H1 (cell line): ENCODE data around the gene OMA1. TPM values are rescaled to one million over a fixed set of nuclear protein-coding genes. Genes with fewer than 3 reads are reported as not detected.

ENCODE experiments used
- CTCF ChIA-PET: fragments of 300-600 bp; sonication (Branson Sonifier 250); formaldehyde crosslinking; loops from one replicate; lab custom pipeline; 2021; ENCODE audit not compliant: partially characterized antibody; lab: Charles Lee
- POLR2A ChIA-PET: fragments of 300-600 bp; sonication (Branson Sonifier 250); formaldehyde crosslinking; loops from one replicate; lab custom pipeline; 2021; ENCODE audit warnings: inconsistent platforms; ENCODE audit not compliant: partially characterized antibody; lab: Charles Lee
- DNase-seq, 2 experiments: peaks; one replicate each; pipeline versions ENCODE4 v3.0.0 to v3.0.0-alpha.2; 2010 to 2022; ENCODE audit warnings: low spot score in 2 of 2, low read depth in 1 of 2, mixed read lengths in 1 of 2
- FAIRE-seq: peaks from 2 replicates; lab custom pipeline; 2011; peaks lifted over from hg19 to GRCh38; lab: Jason Lieb, UNC
- H2AFZ ChIP-seq: 2 replicates; pipeline ENCODE4 v1.8.1; 2012; ENCODE audit warnings: low read length, inconsistent platforms
- H2AK5ac ChIP-seq: 2 replicates; pipeline ENCODE4 v1.6.1; 2013; ENCODE audit warnings: low read depth, low read length
- H2BK120ac ChIP-seq: replicated peaks from 2 replicates; pipeline ENCODE3; 2013; ENCODE audit warnings: low read depth, low read length, inconsistent platforms
- H2BK12ac ChIP-seq: 2 replicates; pipeline ENCODE4 v1.6.1; 2013; ENCODE audit warnings: low read depth, low read length
- H2BK15ac ChIP-seq: 2 replicates; pipeline ENCODE4 v1.6.1; 2013; ENCODE audit warnings: low read length
- H2BK20ac ChIP-seq: 2 replicates; pipeline ENCODE4 v1.6.1; 2013; ENCODE audit warnings: low read length
- H2BK5ac ChIP-seq: 2 replicates; pipeline ENCODE4 v1.6.1; 2013; ENCODE audit warnings: low read depth, low read length
- H3K14ac ChIP-seq: 2 replicates; pipeline ENCODE4 v1.6.1; 2013; ENCODE audit warnings: inconsistent platforms; ENCODE audit not compliant: insufficient read length
- H3K18ac ChIP-seq: 2 replicates; pipeline ENCODE4 v1.6.1; 2013; ENCODE audit warnings: low read length; ENCODE audit errors: extremely low read depth
- H3K23ac ChIP-seq: 2 replicates; pipeline ENCODE4 v1.6.1; 2013; ENCODE audit warnings: inconsistent platforms; ENCODE audit not compliant: insufficient read length
- H3K23me2 ChIP-seq: 2 replicates; pipeline ENCODE4 v1.6.1; 2013; ENCODE audit warnings: low read depth, low read length
- H3K27ac ChIP-seq: 2 replicates; pipeline ENCODE4 v1.6.1; 2011; ENCODE audit warnings: low read depth, low read length, inconsistent platforms
- H3K27me3 ChIP-seq, 4 experiments: replicated peaks in 1 of 4; 1 replicate in 1 of 4; 2 replicates in 3 of 4; pipeline versions ENCODE4 v1.6.1 to v1.8.1; 2011 to 2013; ENCODE audit warnings: low read length in 3 of 4, mild to moderate bottlenecking in 3 of 4, inconsistent platforms in 2 of 4, mixed read lengths in 2 of 4, moderate library complexity in 1 of 4; ENCODE audit not compliant: control insufficient read depth in 3 of 4, insufficient read depth in 3 of 4; ENCODE audit errors: extremely low read depth in 1 of 4
- H3K36me3 ChIP-seq, 4 experiments: 2 replicates each; pipeline versions ENCODE4 v1.6.1 to v1.8.1; 2011 to 2013; ENCODE audit warnings: mild to moderate bottlenecking in 4 of 4, low read length in 3 of 4, moderate library complexity in 2 of 4, control low read depth in 1 of 4, inconsistent platforms in 1 of 4; ENCODE audit not compliant: insufficient read depth in 4 of 4, control insufficient read depth in 2 of 4
- H3K4ac ChIP-seq: replicated peaks from 2 replicates; pipeline ENCODE3; 2013; ENCODE audit warnings: low read length, low read depth, mixed read lengths, inconsistent platforms; ENCODE audit not compliant: insufficient read length
- H3K4me1 ChIP-seq, 4 experiments: replicated peaks in 1 of 4; 1 replicate in 1 of 4; 2 replicates in 3 of 4; pipeline versions ENCODE4 v1.6.1 to v1.8.1; 2011 to 2013; ENCODE audit warnings: low read length in 3 of 4, inconsistent platforms in 2 of 4, mixed read lengths in 1 of 4; ENCODE audit not compliant: insufficient read depth in 4 of 4, control insufficient read depth in 3 of 4
- H3K4me2 ChIP-seq, 2 experiments: 2 replicates each; pipeline versions ENCODE4 v1.6.1 to v1.8.1; 2011 to 2013; ENCODE audit warnings: low read depth in 2 of 2, low read length in 2 of 2, control low read depth in 1 of 2, inconsistent platforms in 1 of 2, mild to moderate bottlenecking in 1 of 2; ENCODE audit not compliant: insufficient read depth in 1 of 2
- H3K4me3 ChIP-seq, 4 experiments: fragments of 200-600, 300-600 bp in 1 of 4; sonication (generic), shearing (Covaris generic), sonication (Bioruptor Twin) in 1 of 4; 2 replicates each; pipeline versions ENCODE4 v1.5.1 to v1.8.1; 2011 to 2016; ENCODE audit warnings: low read length in 4 of 4, low read depth in 3 of 4, control low read depth in 2 of 4, inconsistent platforms in 2 of 4, mild to moderate bottlenecking in 2 of 4, mixed read lengths in 1 of 4, moderate library complexity in 1 of 4; ENCODE audit not compliant: insufficient read depth in 2 of 4; ENCODE audit errors: extremely low read depth in 1 of 4
- H3K56ac ChIP-seq: replicated peaks from 2 replicates; pipeline ENCODE3; 2013; ENCODE audit warnings: low read depth, mild to moderate bottlenecking, mixed read lengths, low read length, inconsistent platforms; ENCODE audit not compliant: insufficient read length
- H3K79me1 ChIP-seq: 2 replicates; pipeline ENCODE4 v1.6.1; 2013; ENCODE audit warnings: low read depth, low read length, control low read depth
- H3K79me2 ChIP-seq, 2 experiments: 2 replicates each; pipeline versions ENCODE4 v1.6.1 to v1.8.1; 2012 to 2013; ENCODE audit warnings: low read length in 2 of 2, mild to moderate bottlenecking in 2 of 2, inconsistent platforms in 1 of 2; ENCODE audit not compliant: insufficient read depth in 2 of 2, control insufficient read depth in 1 of 2
- H3K9ac ChIP-seq, 4 experiments: replicated peaks in 1 of 4; 1 replicate in 1 of 4; 2 replicates in 3 of 4; pipeline versions ENCODE4 v1.6.1 to v1.8.1; 2011 to 2013; ENCODE audit warnings: low read depth in 3 of 4, low read length in 3 of 4, control low read depth in 2 of 4, mild to moderate bottlenecking in 2 of 4, moderate library complexity in 2 of 4, inconsistent platforms in 1 of 4; ENCODE audit errors: extremely low read depth in 1 of 4
- H3K9me3 ChIP-seq, 2 experiments: 2 replicates each; pipeline versions ENCODE4 v1.6.1 to v1.8.1; 2012 to 2013; ENCODE audit warnings: mild to moderate bottlenecking in 2 of 2, moderate library complexity in 2 of 2, control low read depth in 1 of 2, inconsistent platforms in 1 of 2, low read depth in 1 of 2, low read length in 1 of 2, mixed read lengths in 1 of 2; ENCODE audit not compliant: insufficient read depth in 2 of 2
- H4K20me1 ChIP-seq, 2 experiments: replicated peaks in 1 of 2; 2 replicates each; pipeline versions ENCODE3 to v1.8.1; 2011 to 2013; ENCODE audit warnings: inconsistent platforms in 2 of 2, low read length in 2 of 2, mild to moderate bottlenecking in 1 of 2; ENCODE audit not compliant: insufficient read depth in 2 of 2, control insufficient read depth in 1 of 2
- H4K5ac ChIP-seq: 2 replicates; pipeline ENCODE4 v1.6.1; 2013; ENCODE audit warnings: low read length, low read depth, mixed read lengths, inconsistent platforms; ENCODE audit not compliant: insufficient read length
- H4K8ac ChIP-seq: 2 replicates; pipeline ENCODE4 v1.8.0; 2013; ENCODE audit warnings: mild to moderate bottlenecking, moderate library complexity, low read length, inconsistent platforms; ENCODE audit not compliant: insufficient read depth; ENCODE audit errors: extremely low read depth
- H4K91ac ChIP-seq: replicated peaks from 2 replicates; pipeline ENCODE3; 2013; ENCODE audit warnings: low read length, mixed read lengths, inconsistent platforms; ENCODE audit not compliant: insufficient read length
- ASH2L ChIP-seq: fragments of 200-600, 300-600 bp; sonication (generic); IDR thresholded peaks from one replicate; pipeline ENCODE4 v1.7.1; 2017; ENCODE audit warnings: low read length
- CBX5 ChIP-seq: fragments of 300-800, 300-1000 bp; sonication (generic); IDR thresholded peaks from 2 replicates; pipeline ENCODE4 v1.7.1; 2016; ENCODE audit warnings: antibody characterized with exemption, low read length, low read depth
- CBX8 ChIP-seq: fragments of 300-800, 300-1000 bp; sonication (generic); IDR thresholded peaks from 2 replicates; pipeline ENCODE4 v1.7.1; 2016; ENCODE audit warnings: low read depth, low read length, borderline replicate concordance
- CHD2 ChIP-seq: IDR thresholded peaks from 2 replicates; pipeline ENCODE4 v1.6.1; 2012; ENCODE audit warnings: low read length, improper control_type of control experiment
- GTF2F1 ChIP-seq: IDR thresholded peaks from 2 replicates; pipeline ENCODE4 v1.6.1; 2012; ENCODE audit warnings: low read depth, low read length, improper control_type of control experiment, borderline replicate concordance
- HDAC2 ChIP-seq, 2 experiments: fragments of 300-600 bp in 1 of 2; sonication (generic) in 1 of 2; IDR thresholded peaks; 2 replicates each; pipeline ENCODE4 v1.6.1; 2011 to 2012; ENCODE audit warnings: low read depth in 2 of 2, low read length in 2 of 2, mild to moderate bottlenecking in 2 of 2, moderate library complexity in 2 of 2, borderline replicate concordance in 1 of 2, inconsistent platforms in 1 of 2
- RAD21 ChIP-seq, 2 experiments: IDR thresholded peaks in 1 of 2; conservative IDR thresholded peaks in 1 of 2; 2 replicates each; pipeline ENCODE4 v1.6.1; 2011; ENCODE audit warnings: low read depth in 2 of 2, low read length in 2 of 2, improper control_type of control experiment in 1 of 2, inconsistent platforms in 1 of 2, mild to moderate bottlenecking in 1 of 2, moderate library complexity in 1 of 2
- RBBP5 ChIP-seq: IDR thresholded peaks from 2 replicates; pipeline ENCODE4 v1.7.1; 2012; ENCODE audit warnings: low read depth, mild to moderate bottlenecking, inconsistent platforms, low read length, moderate library complexity, borderline replicate concordance
- SIX5 ChIP-seq: IDR thresholded peaks from 2 replicates; pipeline ENCODE4 v1.6.1; 2011; ENCODE audit warnings: mild to moderate bottlenecking, low read depth, low read length
- USF2 ChIP-seq: IDR thresholded peaks from 2 replicates; pipeline ENCODE4 v1.6.1; 2011; ENCODE audit warnings: low read length, improper control_type of control experiment
- polyA plus RNA-seq, 7 experiments: library from polyadenylated mRNA; depleted of rRNA in 3 of 7; stranded (reverse) in 5 of 7; unstranded in 2 of 7; fragments of >200 nt in 5 of 7; fragments of 200-250 nt in 2 of 7; gene quantifications; 1 replicate in 5 of 7; 2 replicates in 1 of 7; 4 replicates in 1 of 7; pipeline versions ENCODE4 v1.2.1 to v1.2.3, GENCODE V29; 2011 to 2013; ENCODE audit warnings: missing spikeins in 2 of 7, mixed read lengths in 2 of 7
- total RNA-seq: library from RNA; stranded (reverse); fragmentation: NEBNext Ultra II Directional; extraction: Animal tissue kit (Norgen Biotek cat#: 25700); gene quantifications from 2 replicates; pipeline ENCODE4 v1.2.1, GENCODE V29; 2021
- TF ChIP-seq, protein P1 (sequence below), 3 experiments: IDR thresholded peaks; 1 replicate in 2 of 3; 2 replicates in 1 of 3; pipeline versions ENCODE4 v1.5.1 to v1.6.1; 2011; ENCODE audit warnings: low read length in 3 of 3, mild to moderate bottlenecking in 3 of 3, inconsistent platforms in 2 of 3, low read depth in 1 of 3, moderate library complexity in 1 of 3; ENCODE audit not compliant: insufficient read depth in 1 of 3; ENCODE audit errors: control extremely low read depth in 1 of 3

The OMA1 gene
- total and polyA plus RNA-seq, 2 of the 8 experiments (the other 6 are each of a cell fraction or from before 2014, with no cell fraction given), result 7.7 to 11.7 TPM

GRCh38 chr1:58513956-58514355 lies 32.6 kb downstream of the OMA1 start:
- no peak overlapping the region for H2BK5ac ChIP-seq
- H3K9ac ChIP-seq, result no peak overlapping the region
- H2AFZ ChIP-seq, result no peak overlapping the region
- H3K4me3 ChIP-seq, result no peak overlapping the region
- H3K23ac ChIP-seq, result no peak overlapping the region
- H3K14ac ChIP-seq, result no peak overlapping the region
- H2BK12ac ChIP-seq, result no peak overlapping the region
- no peak overlapping the region for H3K18ac ChIP-seq
- H4K5ac ChIP-seq, result no peak overlapping the region
- no peaks in the 10 kb centered on the region for H3K9me3 ChIP-seq
- H4K91ac ChIP-seq, result no peak overlapping the region
- no peaks in the 10 kb centered on the region for H4K20me1 ChIP-seq
- no peak overlapping the region for H4K8ac ChIP-seq
- H3K23me2 ChIP-seq, result no peaks in the 10 kb centered on the region
- H2BK20ac ChIP-seq, result no peak overlapping the region
- H3K79me2 ChIP-seq, result no peaks in the 10 kb centered on the region
- ChIA-PET POLR2A (no interaction called here), CTCF (interaction anchor here (0.6 to 5.3 kb wide), 5 partner anchors 9 to 161 kb away, joined by 3 to 39 read pairs (median 3); no protein-coding TSS in a partner anchor)
- no peaks in the 10 kb centered on the region for H3K36me3 ChIP-seq
- H2BK120ac ChIP-seq, result no peak overlapping the region
- H2BK15ac ChIP-seq, result no peak overlapping the region
- H3K27me3 ChIP-seq, result peaks cover 0 to 1% (median 0%) of the 10 kb centered on the region in 4 experiments; a peak in 1 of 7 replicates
- H3K4me2 ChIP-seq, result no peak overlapping the region
- H3K27ac ChIP-seq, result no peak overlapping the region
- H3K79me1 ChIP-seq, result no peaks in the 10 kb centered on the region
- no peak overlapping the region for H3K4ac ChIP-seq
- no peak for DNase-seq
- no peak overlapping the region for H3K56ac ChIP-seq
- no peak overlapping the region for H2AK5ac ChIP-seq
- H3K4me1 ChIP-seq, result no peaks in the 10 kb centered on the region
- no peak for FAIRE-seq
- TF ChIP-seq GTF2F1, result no peak
- TF ChIP-seq CHD2, result no peak
- no peak for TF ChIP-seq HDAC2 (IDR thresholded peaks at IDR 0.05; ENCODE audit: borderline replicate concordance in 1 of 2, low read depth in 2 of 2, low read length in 2 of 2)
- no peak for TF ChIP-seq CBX8
- no peak for TF ChIP-seq USF2
- TF ChIP-seq SIX5, result no peak
- no peak for TF ChIP-seq RBBP5
- no peak for TF ChIP-seq RAD21 (IDR thresholded peaks at IDR 0.05 in 1 of 2, conservative IDR thresholded peaks at IDR 0.05 in 1 of 2; ENCODE audit: low read depth in 2 of 2, low read length in 2 of 2)
- TF ChIP-seq ASH2L, result no peak
- no peak for TF ChIP-seq CBX5
- TF ChIP-seq, protein P1, sequence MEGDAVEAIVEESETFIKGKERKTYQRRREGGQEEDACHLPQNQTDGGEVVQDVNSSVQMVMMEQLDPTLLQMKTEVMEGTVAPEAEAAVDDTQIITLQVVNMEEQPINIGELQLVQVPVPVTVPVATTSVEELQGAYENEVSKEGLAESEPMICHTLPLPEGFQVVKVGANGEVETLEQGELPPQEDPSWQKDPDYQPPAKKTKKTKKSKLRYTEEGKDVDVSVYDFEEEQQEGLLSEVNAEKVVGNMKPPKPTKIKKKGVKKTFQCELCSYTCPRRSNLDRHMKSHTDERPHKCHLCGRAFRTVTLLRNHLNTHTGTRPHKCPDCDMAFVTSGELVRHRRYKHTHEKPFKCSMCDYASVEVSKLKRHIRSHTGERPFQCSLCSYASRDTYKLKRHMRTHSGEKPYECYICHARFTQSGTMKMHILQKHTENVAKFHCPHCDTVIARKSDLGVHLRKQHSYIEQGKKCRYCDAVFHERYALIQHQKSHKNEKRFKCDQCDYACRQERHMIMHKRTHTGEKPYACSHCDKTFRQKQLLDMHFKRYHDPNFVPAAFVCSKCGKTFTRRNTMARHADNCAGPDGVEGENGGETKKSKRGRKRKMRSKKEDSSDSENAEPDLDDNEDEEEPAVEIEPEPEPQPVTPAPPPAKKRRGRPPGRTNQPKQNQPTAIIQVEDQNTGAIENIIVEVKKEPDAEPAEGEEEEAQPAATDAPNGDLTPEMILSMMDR (IDR thresholded peaks at IDR 0.05; ENCODE audit: control extremely low read depth in 1 of 3, insufficient read depth in 1 of 3, low read depth in 1 of 3, low read length in 3 of 3), result no peak
